HL-60 (cell line): ENCODE results near the gene MEIOB.
"Not testable (repeated sequence)": the region's sequence is repeated elsewhere in the genome, so short reads cannot be mapped to it uniquely, and the experiment has no call there.

Experiments
- DNase-seq, 2 experiments: peaks; one replicate each; pipeline ENCODE4 v3.0.0-alpha.2; 2010 to 2020; ENCODE audit warnings: low read depth in 1 of 2, low spot score in 1 of 2
- H3K27ac ChIP-seq: fragments of 250-450 bp; sonication (Bioruptor Pico); replicated peaks from 2 replicates; pipeline ENCODE4 v1.5.1; 2020; ENCODE audit warnings: mild to moderate bottlenecking, moderate library complexity
- H3K27me3 ChIP-seq: fragments of 250-450 bp; sonication (Bioruptor Pico); 2 replicates; pipeline ENCODE4 v1.5.1; 2021; ENCODE audit warnings: mild to moderate bottlenecking, moderate library complexity; ENCODE audit not compliant: insufficient read depth, poor library complexity, severe bottlenecking
- H3K4me3 ChIP-seq: replicated peaks from 2 replicates; pipeline ENCODE4 v1.5.1; 2011; ENCODE audit warnings: mild to moderate bottlenecking, control low read depth, low read length; ENCODE audit not compliant: insufficient read depth
- CTCF ChIP-seq: IDR thresholded peaks from one replicate; pipeline ENCODE4 v1.5.1; 2011; ENCODE audit warnings: low read length, control low read depth, inconsistent platforms; ENCODE audit not compliant: insufficient read depth
- GABPA ChIP-seq: IDR thresholded peaks from 2 replicates; pipeline ENCODE4 v1.6.1; 2012; ENCODE audit warnings: low read depth
- POLR2AphosphoS5 ChIP-seq: IDR thresholded peaks from 2 replicates; pipeline ENCODE4 v1.6.1; 2012; ENCODE audit warnings: low read depth
- SPI1 ChIP-seq: IDR thresholded peaks from 2 replicates; pipeline ENCODE4 v1.6.1; 2012; ENCODE audit warnings: low read depth, mild to moderate bottlenecking, borderline replicate concordance
- TF ChIP-seq, protein P1 (sequence below): IDR thresholded peaks from 2 replicates; pipeline ENCODE4 v1.6.1; 2012; ENCODE audit warnings: low read depth; ENCODE audit not compliant: insufficient replicate concordance

Gene MEIOB

GRCh38 chr16:1877089-1877488 is 5.1 kb upstream of the MEIOB start:
- DNase-seq: no peak
- Histone ChIP-seq H3K27ac (no peak overlapping the region), H3K4me3 (no peak overlapping the region), H3K27me3 (peaks cover 4% of the 10 kb centered on the region)
- TF ChIP-seq, protein P1, sequence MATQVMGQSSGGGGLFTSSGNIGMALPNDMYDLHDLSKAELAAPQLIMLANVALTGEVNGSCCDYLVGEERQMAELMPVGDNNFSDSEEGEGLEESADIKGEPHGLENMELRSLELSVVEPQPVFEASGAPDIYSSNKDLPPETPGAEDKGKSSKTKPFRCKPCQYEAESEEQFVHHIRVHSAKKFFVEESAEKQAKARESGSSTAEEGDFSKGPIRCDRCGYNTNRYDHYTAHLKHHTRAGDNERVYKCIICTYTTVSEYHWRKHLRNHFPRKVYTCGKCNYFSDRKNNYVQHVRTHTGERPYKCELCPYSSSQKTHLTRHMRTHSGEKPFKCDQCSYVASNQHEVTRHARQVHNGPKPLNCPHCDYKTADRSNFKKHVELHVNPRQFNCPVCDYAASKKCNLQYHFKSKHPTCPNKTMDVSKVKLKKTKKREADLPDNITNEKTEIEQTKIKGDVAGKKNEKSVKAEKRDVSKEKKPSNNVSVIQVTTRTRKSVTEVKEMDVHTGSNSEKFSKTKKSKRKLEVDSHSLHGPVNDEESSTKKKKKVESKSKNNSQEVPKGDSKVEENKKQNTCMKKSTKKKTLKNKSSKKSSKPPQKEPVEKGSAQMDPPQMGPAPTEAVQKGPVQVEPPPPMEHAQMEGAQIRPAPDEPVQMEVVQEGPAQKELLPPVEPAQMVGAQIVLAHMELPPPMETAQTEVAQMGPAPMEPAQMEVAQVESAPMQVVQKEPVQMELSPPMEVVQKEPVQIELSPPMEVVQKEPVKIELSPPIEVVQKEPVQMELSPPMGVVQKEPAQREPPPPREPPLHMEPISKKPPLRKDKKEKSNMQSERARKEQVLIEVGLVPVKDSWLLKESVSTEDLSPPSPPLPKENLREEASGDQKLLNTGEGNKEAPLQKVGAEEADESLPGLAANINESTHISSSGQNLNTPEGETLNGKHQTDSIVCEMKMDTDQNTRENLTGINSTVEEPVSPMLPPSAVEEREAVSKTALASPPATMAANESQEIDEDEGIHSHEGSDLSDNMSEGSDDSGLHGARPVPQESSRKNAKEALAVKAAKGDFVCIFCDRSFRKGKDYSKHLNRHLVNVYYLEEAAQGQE: no peak
- TF ChIP-seq POLR2AphosphoS5 (no peak), GABPA (no peak), CTCF (no peak), SPI1 (no peak)

DNA sequence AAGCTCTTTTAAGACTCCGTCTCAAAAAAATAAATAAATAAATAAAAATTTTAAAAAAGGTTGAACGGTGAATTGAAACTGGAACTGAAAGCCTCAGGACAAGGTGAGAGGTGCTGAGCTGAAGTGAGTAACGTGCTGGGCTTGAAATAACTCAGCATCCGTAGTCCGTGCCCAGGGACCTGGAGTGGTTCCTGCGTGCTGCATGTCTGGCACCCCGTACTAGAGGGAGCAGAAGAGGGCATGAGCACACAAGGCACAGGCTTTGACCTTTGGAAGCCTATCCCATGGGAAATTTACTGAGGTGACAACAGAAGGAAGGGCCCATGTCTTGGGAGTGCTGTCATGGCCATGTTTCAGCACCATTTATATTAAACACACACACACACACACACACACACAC is 4.5 kb upstream of the MEIOB start:
- no peak for DNase-seq
- peaks cover 4% of the 10 kb centered on the region for H3K27me3 ChIP-seq
- no peak overlapping the region for H3K4me3 ChIP-seq
- no peak overlapping the region for H3K27ac ChIP-seq
- TF ChIP-seq, protein P1: no peak
- TF ChIP-seq GABPA: no peak
- TF ChIP-seq SPI1: no peak

DNA sequence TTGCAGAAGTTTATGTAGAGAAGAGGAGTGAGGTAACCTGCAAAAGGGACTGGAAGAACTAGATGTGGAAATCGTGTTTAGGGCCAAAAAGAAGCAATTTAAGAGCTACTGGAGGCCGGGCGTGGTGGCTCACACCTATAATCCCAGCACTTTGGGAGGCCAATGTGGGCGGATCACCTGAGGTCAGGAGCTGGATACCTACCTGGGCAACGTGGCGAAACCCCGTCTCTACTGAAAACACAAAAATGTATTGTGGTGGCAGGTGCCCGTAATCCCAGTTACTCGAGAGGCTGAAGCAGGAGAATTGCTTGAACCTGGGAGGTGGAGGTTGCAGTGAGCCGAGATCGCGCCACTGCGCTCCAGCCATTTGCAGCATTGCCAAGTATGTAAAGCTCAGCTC is 4.1 kb upstream of the MEIOB start:
- H3K4me3 ChIP-seq, DNase-seq, H3K27me3 ChIP-seq, H3K27ac ChIP-seq: not testable (repeated sequence)

DNA sequence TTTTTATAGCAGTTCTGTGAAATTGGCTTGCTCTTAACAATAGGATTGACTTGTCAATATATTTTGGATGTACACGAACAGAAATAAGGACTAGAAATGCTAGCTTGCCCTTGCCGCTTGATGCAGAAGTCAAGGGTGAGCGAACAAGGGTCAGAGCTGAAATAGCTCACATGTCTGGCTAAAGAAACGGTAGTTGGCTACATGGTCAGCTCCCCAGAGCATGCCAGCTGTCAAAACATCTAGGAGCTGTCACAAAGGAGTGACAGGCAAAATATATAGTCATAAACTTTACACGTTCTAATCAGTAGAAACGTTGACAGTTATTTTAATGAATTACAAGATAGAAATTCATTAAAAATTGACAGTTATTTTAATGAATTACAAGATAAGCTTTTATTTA is 2.9 kb upstream of the MEIOB start:
- Histone ChIP-seq H3K4me3 (no peak overlapping the region), H3K27ac (no peak overlapping the region), H3K27me3 (peaks cover 4% of the 10 kb centered on the region)
- no peak for DNase-seq
- TF ChIP-seq CTCF: no peak
- TF ChIP-seq, protein P1: no peak
- TF ChIP-seq SPI1: no peak
- TF ChIP-seq POLR2AphosphoS5: no peak
- TF ChIP-seq GABPA: no peak
